ENCODE data around the gene RHOD. TPM values are rescaled to one million over a fixed set of nuclear protein-coding genes. Genes with fewer than 3 reads are reported as not detected.

The RHOD gene
- total RNA-seq, 1 donor from 2014 or later = 49.5 TPM

- Histone ChIP-seq H3K4me1 (peaks cover 19% of the 10 kb centered on the region), H3K27ac (replicated peaks) (no peak overlapping the region), H3K27me3 (ENCODE audit: low read depth) (peaks cover 43% of the 10 kb centered on the region), H3K9me3 (replicated peaks) (no peaks in the 10 kb centered on the region), H3K36me3 (no peaks in the 10 kb centered on the region), H3K4me3 (peak overlapping the region; percentile 64)
- intact Hi-C loops (cut with micrococcal nuclease) = no loop called here
- TF ChIP-seq CTCF (IDR thresholded peaks at IDR 0.05; ENCODE audit: borderline replicate concordance) = no peak
- DNase-seq = no peak
These were observed 32.7 kb upstream of the RHOD start for GRCh38 chr11:67023957-67024353.

- Histone ChIP-seq H3K4me3 (no peak overlapping the region), H3K36me3 (no peaks in the 10 kb centered on the region), H3K4me1 (peaks cover 19% of the 10 kb centered on the region), H3K27me3 (ENCODE audit: low read depth) (peaks cover 43% of the 10 kb centered on the region), H3K9me3 (replicated peaks) (no peaks in the 10 kb centered on the region), H3K27ac (replicated peaks) (no peak overlapping the region)
- TF ChIP-seq CTCF (IDR thresholded peaks at IDR 0.05; ENCODE audit: borderline replicate concordance) = no peak
- intact Hi-C loops (cut with micrococcal nuclease) = no loop called here
- no peak for DNase-seq
These were observed 32.2 kb upstream of the RHOD start for GRCh38 chr11:67024410-67024809.

- H3K4me1 ChIP-seq = peaks cover 19% of the 10 kb centered on the region
- no peaks in the 10 kb centered on the region for H3K36me3 ChIP-seq
- no peak overlapping the region for H3K27ac ChIP-seq (replicated peaks)
- H3K27me3 ChIP-seq (ENCODE audit: low read depth) = peaks cover 43% of the 10 kb centered on the region
- DNase-seq = no peak
- no peak for TF ChIP-seq CTCF (IDR thresholded peaks at IDR 0.05; ENCODE audit: borderline replicate concordance)
- H3K4me3 ChIP-seq = no peak overlapping the region
- H3K9me3 ChIP-seq (replicated peaks) = no peaks in the 10 kb centered on the region
- intact Hi-C loops (cut with micrococcal nuclease) = no loop called here
These were observed 31.7 kb upstream of the RHOD start for GRCh38 chr11:67024966-67025365.

- peaks cover 19% of the 10 kb centered on the region for H3K4me1 ChIP-seq
- intact Hi-C loops (cut with micrococcal nuclease) = no loop called here
- H3K27ac ChIP-seq (replicated peaks) = no peak overlapping the region
- H3K4me3 ChIP-seq = no peak overlapping the region
- no peak for TF ChIP-seq CTCF (IDR thresholded peaks at IDR 0.05; ENCODE audit: borderline replicate concordance)
- peaks cover 43% of the 10 kb centered on the region for H3K27me3 ChIP-seq (ENCODE audit: low read depth)
- no peaks in the 10 kb centered on the region for H3K9me3 ChIP-seq (replicated peaks)
- H3K36me3 ChIP-seq = no peaks in the 10 kb centered on the region
- DNase-seq = no peak
These were observed 30.9 kb upstream of the RHOD start for GRCh38 chr11:67025750-67026149.

- intact Hi-C loops (cut with micrococcal nuclease) = no loop called here
- H3K36me3 ChIP-seq = no peaks in the 10 kb centered on the region
- TF ChIP-seq CTCF (IDR thresholded peaks at IDR 0.05; ENCODE audit: borderline replicate concordance) = no peak
- no peak for DNase-seq
- H3K27me3 ChIP-seq (ENCODE audit: low read depth) = peaks cover 52% of the 10 kb centered on the region
- no peak overlapping the region for H3K27ac ChIP-seq (replicated peaks)
- H3K9me3 ChIP-seq (replicated peaks) = no peaks in the 10 kb centered on the region
- H3K4me3 ChIP-seq = no peak overlapping the region
- peaks cover 19% of the 10 kb centered on the region for H3K4me1 ChIP-seq
These were observed 29.7 kb upstream of the RHOD start for GRCh38 chr11:67026941-67027340.

GRCh38 chr11:67027483-67027930, 29.1 kb upstream of the RHOD start:
- no peak overlapping the region for H3K4me3 ChIP-seq

More at GRCh38 chr11:67027483-67027930, 29.1 kb upstream of the RHOD start:
- Histone ChIP-seq H3K36me3 (no peaks in the 10 kb centered on the region), H3K9me3 (replicated peaks) (no peaks in the 10 kb centered on the region), H3K27me3 (ENCODE audit: low read depth) (peaks cover 52% of the 10 kb centered on the region), H3K27ac (replicated peaks) (no peak overlapping the region), H3K4me1 (peaks cover 14% of the 10 kb centered on the region)
- DNase-seq = no peak
- TF ChIP-seq CTCF (IDR thresholded peaks at IDR 0.05; ENCODE audit: borderline replicate concordance) = no peak
- intact Hi-C loops (cut with micrococcal nuclease) = no loop called here

Measured in left ventricle myocardium inferior (tissue), 1 donor.